SK-N-MC (cell line): ENCODE measurements around the gene PTPRO.

Experiments used
- DNase-seq: peaks from one replicate; pipeline ENCODE4 v3.0.0-alpha.2; 2011; ENCODE audit warnings: low read depth, low spot score
- H3K27ac ChIP-seq: fragments of 200-600 bp; sonication (generic); 2 replicates; pipeline ENCODE4 v1.5.1; 2016; ENCODE audit warnings: mixed run types
- H3K36me3 ChIP-seq: fragments of 200-600 bp; sonication (generic); 2 replicates; pipeline ENCODE4 v1.6.1; 2017; ENCODE audit warnings: antibody characterized with exemption, low read length, mixed read lengths; ENCODE audit not compliant: insufficient read depth
- H3K4me3 ChIP-seq: fragments of 200-600 bp; sonication (generic); 2 replicates; pipeline ENCODE4 v1.5.1; 2016
- H3K9ac ChIP-seq: fragments of 200-600 bp; sonication (generic); 2 replicates; pipeline ENCODE4 v1.8.0; 2017; ENCODE audit warnings: mixed run types, mixed read lengths; ENCODE audit not compliant: insufficient read length
- H3K9me3 ChIP-seq: fragments of 200-600 bp; sonication (generic); 2 replicates; pipeline ENCODE4 v1.6.1; 2017; ENCODE audit warnings: low read depth, mild to moderate bottlenecking, antibody characterized with exemption, low read length, moderate library complexity, mixed read lengths
- EZH2 ChIP-seq: fragments of 200-600 bp; sonication (generic); IDR thresholded peaks from one replicate; pipeline ENCODE4 v1.6.1; 2017; ENCODE audit warnings: antibody characterized with exemption
- FOXP2 ChIP-seq: optimal IDR thresholded peaks from 2 replicates; pipeline ENCODE3; 2011; ENCODE audit warnings: mild to moderate bottlenecking, moderate library complexity; ENCODE audit not compliant: insufficient read depth; ENCODE audit errors: extremely low read length, control extremely low read depth
- POLR2AphosphoS5 ChIP-seq: IDR thresholded peaks from 2 replicates; pipeline ENCODE4 v1.6.1; 2012; ENCODE audit warnings: mild to moderate bottlenecking, low read depth, low read length, borderline replicate concordance

The PTPRO gene

DNA sequence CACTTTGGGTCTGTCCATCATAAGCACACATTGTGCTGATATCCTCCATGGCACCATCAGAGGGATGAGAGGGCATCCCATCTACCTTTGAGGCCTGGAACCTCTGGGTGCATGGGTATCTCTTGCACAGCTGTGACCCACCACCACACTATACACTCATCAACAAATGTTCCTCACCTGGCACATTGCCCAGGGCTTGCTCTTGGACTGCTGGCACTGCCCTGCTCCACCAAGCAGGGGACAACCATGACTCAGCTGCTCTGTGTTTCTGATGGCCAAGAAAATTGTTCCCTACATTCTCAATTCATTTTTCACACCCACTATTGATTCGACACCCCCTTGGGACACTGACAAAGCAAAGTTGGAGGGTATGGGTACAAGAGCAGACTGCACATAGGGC lies 155.5 kb downstream of the PTPRO start:
- Histone ChIP-seq H3K9ac (no peak overlapping the region), H3K9me3 (no peaks in the 10 kb centered on the region), H3K27ac (no peak overlapping the region), H3K4me3 (no peak overlapping the region), H3K36me3 (no peaks in the 10 kb centered on the region)
- TF ChIP-seq FOXP2 (no peak), EZH2 (no peak), POLR2AphosphoS5 (no peak)
- no peak for DNase-seq

DNA sequence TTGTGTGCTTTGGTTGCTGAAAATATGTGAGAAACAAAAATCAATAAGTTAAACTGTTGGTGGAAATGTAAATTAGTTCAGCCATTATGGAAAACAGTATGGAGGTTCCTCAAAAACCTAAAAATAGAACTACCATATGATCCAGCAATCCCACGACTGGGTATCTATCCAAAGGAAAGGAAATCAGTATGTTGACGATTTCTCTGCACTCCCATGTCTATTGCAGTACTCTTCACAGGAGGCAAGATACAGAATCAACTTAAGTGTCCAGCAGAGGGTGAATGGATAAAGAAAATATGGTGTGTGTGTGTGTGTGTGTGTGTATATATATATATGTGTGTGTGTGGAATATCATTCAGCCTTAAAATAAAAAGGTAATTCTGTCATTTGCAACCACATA lies 159.5 kb downstream of the PTPRO start:
- no peak for DNase-seq
- H3K4me3 ChIP-seq: no peak overlapping the region
- no peak for TF ChIP-seq FOXP2
- TF ChIP-seq POLR2AphosphoS5: no peak
- TF ChIP-seq EZH2: no peak
- no peak overlapping the region for H3K27ac ChIP-seq
- no peaks in the 10 kb centered on the region for H3K9me3 ChIP-seq
- no peak overlapping the region for H3K9ac ChIP-seq
- no peaks in the 10 kb centered on the region for H3K36me3 ChIP-seq

DNA sequence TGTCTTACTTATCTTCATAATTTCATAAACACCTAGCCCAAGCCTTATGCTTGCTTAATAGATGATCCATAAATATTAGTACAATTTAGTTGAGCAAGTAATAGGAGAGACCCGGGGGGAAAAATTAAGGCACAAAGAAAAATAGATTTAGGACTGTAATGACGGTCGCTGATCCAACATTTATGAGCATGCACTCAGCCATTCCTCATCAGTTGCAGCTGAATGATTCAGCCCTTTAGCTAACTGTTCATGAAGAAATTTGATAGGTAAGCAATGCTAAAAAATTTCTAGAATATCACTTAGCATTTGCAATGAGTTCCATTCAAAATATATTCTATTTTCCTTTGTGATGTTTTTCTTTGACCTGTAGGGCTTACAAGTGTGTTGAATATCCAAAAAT lies 163.2 kb downstream of the PTPRO start:
- H3K4me3 ChIP-seq: no peak overlapping the region
- TF ChIP-seq POLR2AphosphoS5: no peak
- TF ChIP-seq FOXP2: no peak
- no peak for TF ChIP-seq EZH2
- DNase-seq: no peak
- H3K9ac ChIP-seq: no peak overlapping the region
- no peaks in the 10 kb centered on the region for H3K9me3 ChIP-seq
- H3K27ac ChIP-seq: no peak overlapping the region
- H3K36me3 ChIP-seq: no peaks in the 10 kb centered on the region

- no peaks in the 10 kb centered on the region for H3K9me3 ChIP-seq
- DNase-seq: no peak
- no peak overlapping the region for H3K27ac ChIP-seq
- no peak overlapping the region for H3K9ac ChIP-seq
- TF ChIP-seq POLR2AphosphoS5 (no peak), EZH2 (no peak), FOXP2 (no peak)
- no peak overlapping the region for H3K4me3 ChIP-seq
- H3K36me3 ChIP-seq: no peaks in the 10 kb centered on the region
Observed at GRCh38 chr12:15486859-15487258, 164.6 kb downstream of the PTPRO start.

GRCh38 chr12:15488481-15488880 lies 166.2 kb downstream of the PTPRO start:
- Histone ChIP-seq H3K27ac (no peak overlapping the region), H3K36me3 (no peaks in the 10 kb centered on the region), H3K4me3 (no peak overlapping the region), H3K9ac (no peak overlapping the region), H3K9me3 (no peaks in the 10 kb centered on the region)
- no peak for TF ChIP-seq FOXP2
- no peak for TF ChIP-seq EZH2
- TF ChIP-seq POLR2AphosphoS5: no peak
- no peak for DNase-seq

DNA sequence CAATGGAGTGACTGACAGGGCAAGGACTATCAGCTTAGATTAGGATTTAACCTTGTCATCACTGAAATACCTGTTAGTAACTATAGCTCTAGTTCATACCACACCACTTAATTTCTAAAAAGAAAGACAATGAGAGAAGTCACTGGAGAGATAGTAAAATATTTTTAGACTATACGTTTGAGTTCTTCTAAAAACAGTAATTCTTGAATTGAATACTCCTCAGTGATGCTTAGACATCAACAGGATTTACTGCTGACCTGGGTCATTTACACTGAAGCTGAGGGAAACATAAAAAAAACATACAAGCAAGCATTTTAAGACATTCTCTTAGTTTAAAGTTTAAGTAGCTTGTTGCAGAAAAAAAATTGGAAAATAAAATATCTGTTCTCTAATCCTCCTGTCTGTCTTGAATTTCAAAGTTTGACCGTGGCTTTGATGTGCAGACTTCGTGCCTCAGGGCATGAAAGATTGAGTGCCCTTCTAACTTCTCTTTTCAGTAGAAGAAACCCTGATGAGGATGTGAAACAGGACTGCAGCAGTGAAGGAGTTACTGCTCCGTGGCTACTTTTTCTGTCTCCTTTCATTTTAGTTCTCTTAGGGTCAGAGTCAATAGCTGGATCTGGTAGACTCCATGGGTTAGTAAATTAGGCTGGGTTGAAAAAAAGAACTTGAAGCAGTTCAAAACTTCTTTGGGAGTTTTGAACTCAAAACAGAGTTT lies 172.2 kb downstream of the PTPRO start:
- DNase-seq: no peak

DNA sequence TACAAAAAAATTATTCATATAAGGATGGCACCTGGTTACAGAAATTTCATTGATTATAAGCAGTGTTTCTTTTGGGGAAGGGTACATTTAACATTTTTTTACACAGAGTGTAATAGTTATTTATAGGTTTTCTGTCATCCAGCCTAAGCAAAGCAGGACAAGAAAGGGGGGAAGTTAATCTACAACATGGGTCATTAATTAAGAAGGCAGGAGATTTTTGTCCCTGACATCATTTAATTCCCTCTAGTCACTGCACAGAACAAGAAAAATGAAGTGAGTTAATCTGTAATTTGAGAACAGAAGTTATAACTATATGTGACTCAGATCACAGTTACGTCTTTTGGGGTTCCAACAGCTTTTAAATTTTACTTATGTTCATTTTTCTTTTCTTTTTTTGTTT lies 173.4 kb downstream of the PTPRO start:
- no peak for TF ChIP-seq POLR2AphosphoS5
- TF ChIP-seq FOXP2: no peak
- TF ChIP-seq EZH2: no peak

More for the DNA sequence above, 172.2 kb downstream of the PTPRO start:
- no peak overlapping the region for H3K9ac ChIP-seq
- H3K9me3 ChIP-seq: no peaks in the 10 kb centered on the region
- no peaks in the 10 kb centered on the region for H3K36me3 ChIP-seq
- TF ChIP-seq EZH2 (no peak), FOXP2 (no peak), POLR2AphosphoS5 (no peak)
- H3K4me3 ChIP-seq: no peak overlapping the region
- H3K27ac ChIP-seq: no peak overlapping the region

DNA sequence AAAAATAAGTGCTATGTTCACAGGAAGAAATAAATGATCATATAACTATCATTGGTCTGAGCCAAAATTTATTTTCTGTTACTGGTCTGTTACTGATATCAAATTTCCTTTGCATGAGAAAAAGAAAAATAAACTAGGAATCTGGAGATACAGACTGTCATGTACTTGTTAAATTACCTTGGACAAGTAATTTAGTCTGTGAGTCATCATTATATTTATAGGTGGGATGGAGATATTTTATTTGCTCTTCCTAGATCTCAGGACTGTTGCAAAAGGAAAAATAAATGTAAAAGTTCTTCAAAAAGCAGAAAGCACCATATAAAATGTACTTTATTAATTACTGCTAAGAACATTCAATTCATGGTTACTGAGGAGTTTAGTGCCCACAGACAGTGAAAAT lies 174.4 kb downstream of the PTPRO start:
- no peak for DNase-seq
- H3K36me3 ChIP-seq: no peaks in the 10 kb centered on the region

More for the DNA sequence above, 173.4 kb downstream of the PTPRO start:
- Histone ChIP-seq H3K36me3 (no peaks in the 10 kb centered on the region), H3K9me3 (no peaks in the 10 kb centered on the region), H3K27ac (no peak overlapping the region), H3K4me3 (no peak overlapping the region), H3K9ac (no peak overlapping the region)
- DNase-seq: no peak

DNA sequence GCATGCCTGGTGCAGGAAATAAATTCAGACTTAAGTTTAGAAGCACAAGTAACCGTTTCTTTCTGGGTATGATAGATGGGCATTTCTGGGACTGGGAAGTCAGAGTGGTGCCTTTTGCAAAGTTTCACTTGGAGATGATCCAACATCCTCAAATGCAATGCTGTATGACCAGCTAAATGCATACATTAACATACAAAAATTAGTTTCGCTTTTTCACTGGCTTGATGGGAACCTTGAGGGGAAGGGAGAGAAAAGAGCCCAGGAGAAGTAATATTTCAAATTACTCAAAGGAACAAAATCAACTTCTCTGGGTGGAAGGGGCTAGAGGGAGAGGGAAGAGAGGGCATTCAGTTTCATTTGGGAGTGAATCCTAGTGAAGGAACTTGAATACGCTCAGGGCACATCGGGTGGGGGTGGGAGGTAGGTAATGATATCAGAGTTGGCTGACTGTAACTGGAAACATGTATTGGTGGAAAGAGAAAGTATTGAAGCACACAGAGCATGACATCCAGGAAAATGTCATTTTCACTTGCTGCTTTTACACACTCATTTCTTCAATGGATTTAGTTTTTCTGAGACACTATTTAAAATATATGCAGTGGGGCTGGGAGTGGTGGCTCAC lies 175.5 kb downstream of the PTPRO start:
- H3K4me3 ChIP-seq: peak overlapping the region; percentile 58
- H3K9ac ChIP-seq: no peak overlapping the region
- no peak for DNase-seq
- H3K27ac ChIP-seq: no peak overlapping the region
- H3K9me3 ChIP-seq: no peaks in the 10 kb centered on the region
- no peaks in the 10 kb centered on the region for H3K36me3 ChIP-seq
- no peak for TF ChIP-seq EZH2

More for the DNA sequence above, 174.4 kb downstream of the PTPRO start:
- H3K9me3 ChIP-seq: no peaks in the 10 kb centered on the region
- no peak overlapping the region for H3K9ac ChIP-seq
- H3K4me3 ChIP-seq: no peak overlapping the region
- TF ChIP-seq FOXP2 (no peak), EZH2 (no peak), POLR2AphosphoS5 (no peak)
- H3K27ac ChIP-seq: no peak overlapping the region
